Kidney (tissue), 14 donors: ENCODE data around the gene OTOS. TPM values are rescaled to one million over a fixed set of nuclear protein-coding genes. Genes with fewer than 3 reads are reported as not detected.

Experiments
- DNase-seq, 5 donors: peaks; one replicate each; pipeline ENCODE4 v3.0.0-alpha.2; 2013 to 2020
- FAIRE-seq: peaks from 2 replicates; lab custom pipeline; 2012; peaks lifted over from hg19 to GRCh38; lab: Jason Lieb, UNC
- H3K27ac ChIP-seq, 2 donors: one replicate each; pipeline ENCODE4 v1.7.0; 2013; ENCODE audit warnings: low read depth in 2 of 2, low read length in 2 of 2, inconsistent platforms in 1 of 2
- H3K27me3 ChIP-seq: one replicate; pipeline ENCODE4 v1.7.1; 2013; ENCODE audit warnings: low read length, inconsistent platforms; ENCODE audit not compliant: control insufficient read depth, insufficient read depth
- H3K36me3 ChIP-seq, 3 donors: one replicate each; pipeline versions ENCODE4 v1.7.0 to v1.7.1; 2013; ENCODE audit warnings: low read length in 3 of 3, control low read depth in 1 of 3, inconsistent platforms in 1 of 3; ENCODE audit not compliant: insufficient read depth in 3 of 3, control insufficient read depth in 2 of 3
- H3K4me1 ChIP-seq, 3 donors: one replicate each; pipeline versions ENCODE4 v1.7.0 to v1.7.1; 2013; ENCODE audit warnings: low read length in 3 of 3, inconsistent platforms in 1 of 3, low read depth in 1 of 3; ENCODE audit not compliant: control insufficient read depth in 2 of 3, insufficient read depth in 2 of 3
- H3K4me3 ChIP-seq, 3 donors: one replicate each; pipeline versions ENCODE4 v1.7.0 to v1.8.1; 2013; ENCODE audit warnings: low read length in 3 of 3, control low read depth in 1 of 3, inconsistent platforms in 1 of 3
- H3K9ac ChIP-seq, 3 donors: one replicate each; pipeline versions ENCODE4 v1.7.0 to v1.7.1; 2013; ENCODE audit warnings: low read length in 3 of 3, control low read depth in 1 of 3, inconsistent platforms in 1 of 3
- H3K9me3 ChIP-seq, 3 donors: one replicate each; pipeline versions ENCODE4 v1.7.0 to v1.7.1; 2013; ENCODE audit warnings: low read length in 3 of 3, control low read depth in 1 of 3, inconsistent platforms in 1 of 3; ENCODE audit not compliant: control insufficient read depth in 2 of 3, insufficient read depth in 1 of 3
- CTCF ChIP-seq: IDR thresholded peaks from 3 replicates; pipeline ENCODE4 v1.5.1; 2012; ENCODE audit warnings: mild to moderate bottlenecking, moderate library complexity, borderline replicate concordance; ENCODE audit not compliant: insufficient read depth; ENCODE audit errors: extremely low read depth
- intact Hi-C: fragments of 100-400 bp; cut with DNase I; formaldehyde crosslinking; loops from one replicate; pipeline ENCODE4 v1.11.1; 2022
- polyA plus RNA-seq: library from polyadenylated mRNA; stranded (reverse); fragments of 350-450 nt; fragmentation: Illumina TruSeq; extraction: RNeasy Lipid Tissue Mini Kit (QIAGEN cat#74804); gene quantifications from one replicate; pipeline ENCODE4 v1.2.3, GENCODE V29; 2014; ENCODE audit warnings: low read depth, low replicate concordance; ENCODE audit not compliant: insufficient read depth
- total RNA-seq: library from RNA; stranded (reverse); fragmentation: NEBNext Ultra II Directional; extraction: Animal tissue kit (Norgen Biotek cat#: 25700); gene quantifications from one replicate; pipeline ENCODE4 v1.2.1, GENCODE V29; 2021
- donor health status: control.
- donor health status: control.
- donor health status: control.
- donor health status: control.
- donor health status: control.
- donor health status: DM: yes; HTN: yes; CAD: no.
- donor health status: Normal renal cell carcinoma (clear cell type).

The OTOS gene
- total and polyA plus RNA-seq, 2 donors from 2014 or later, result 1.5 to 4.6 TPM

- H3K4me1 ChIP-seq, result peaks cover 0 to 7% (median 6%) of the 10 kb centered on the region in 3 donors
- DNase-seq (peak; percentile 49 to 85 (median 83)), FAIRE-seq (no peak)
- H3K36me3 ChIP-seq, result no peaks in the 10 kb centered on the region
- H3K27me3 ChIP-seq, result no peaks in the 10 kb centered on the region
- no peak overlapping the region for H3K27ac ChIP-seq
- H3K9me3 ChIP-seq, result no peaks in the 10 kb centered on the region
- no peak overlapping the region for H3K4me3 ChIP-seq
- no peak for TF ChIP-seq CTCF
- intact Hi-C loops, result loop anchor here (5.0 kb wide), 1 partner anchor 83 kb away; no protein-coding TSS in a partner anchor
- H3K9ac ChIP-seq, result no peak overlapping the region
Observed at GRCh38 chr2:240139666-240140393, 628 bp downstream of the OTOS start.

- no peak for TF ChIP-seq CTCF
- Histone ChIP-seq H3K27me3 (no peaks in the 10 kb centered on the region), H3K27ac (no peak overlapping the region), H3K9ac (no peak overlapping the region), H3K36me3 (no peaks in the 10 kb centered on the region), H3K4me1 (peaks cover 0 to 11% (median 8%) of the 10 kb centered on the region in 3 donors), H3K4me3 (no peak overlapping the region), H3K9me3 (no peaks in the 10 kb centered on the region)
- FAIRE-seq, result no peak
- intact Hi-C loops, result no loop called here
- peak in 2 of 5 donors; percentile 18 to 53 for DNase-seq
Observed at GRCh38 chr2:240139011-240139441, 1.4 kb downstream of the OTOS start.

DNA sequence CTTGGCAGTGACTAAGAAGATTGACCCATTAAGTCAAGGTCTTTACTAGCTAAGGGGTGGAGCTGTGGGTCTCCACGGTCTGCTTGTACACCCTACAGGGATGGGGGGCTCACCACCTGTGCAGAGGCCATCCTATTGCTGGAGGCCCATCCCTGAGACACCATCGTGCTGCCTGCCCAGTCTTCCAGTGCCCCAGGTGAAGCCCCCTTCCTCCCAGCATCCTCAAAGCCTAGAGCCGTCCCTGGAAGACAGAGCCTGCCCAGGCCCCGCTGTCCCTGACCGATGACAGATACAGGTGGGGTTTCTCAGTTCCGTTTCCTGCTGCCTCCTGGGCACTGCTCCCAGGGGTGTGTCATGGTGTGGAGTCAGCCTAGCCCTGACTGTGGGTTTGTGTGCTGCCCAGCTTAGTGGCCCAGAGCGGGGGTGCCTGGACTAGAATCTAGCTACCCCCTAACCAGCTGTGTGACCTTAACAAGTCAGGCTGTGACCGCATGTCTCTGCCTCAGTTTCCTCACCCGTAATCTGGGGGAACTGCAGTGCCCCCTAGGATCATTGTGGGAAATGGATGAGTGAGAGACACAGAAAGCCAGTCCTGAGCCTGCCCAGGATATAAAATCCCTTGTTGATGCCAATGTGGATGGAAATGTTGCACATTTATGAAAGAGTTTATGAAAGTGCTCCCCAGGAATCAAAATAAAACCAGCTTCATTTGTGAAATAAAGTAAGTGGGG is 2.0 kb downstream of the OTOS start:
- no peak overlapping the region for H3K4me3 ChIP-seq
- H3K9ac ChIP-seq, result no peak overlapping the region
- TF ChIP-seq CTCF, result no peak
- intact Hi-C loops, result no loop called here
- no peaks in the 10 kb centered on the region for H3K27me3 ChIP-seq
- no peak for FAIRE-seq
- H3K4me1 ChIP-seq, result peaks cover 0 to 11% (median 8%) of the 10 kb centered on the region in 3 donors
- H3K27ac ChIP-seq, result no peak overlapping the region
- peak in 1 of 5 donors; percentile 42 for DNase-seq
- no peaks in the 10 kb centered on the region for H3K9me3 ChIP-seq
- H3K36me3 ChIP-seq, result no peaks in the 10 kb centered on the region
